DOHH2 (cell line): Measurements from ENCODE around the gene ARHGEF25.

Experiments used
- EZH2phosphoT487 ChIP-seq: fragments of 200-600 bp; sonication (generic); IDR thresholded peaks from 2 replicates; pipeline ENCODE4 v1.6.1; 2017; ENCODE audit warnings: borderline replicate concordance, mild to moderate bottlenecking, antibody characterized with exemption, low read length, moderate library complexity, mixed read lengths
- TF ChIP-seq, protein P1 (sequence below): fragments of 200-600 bp; sonication (generic); IDR thresholded peaks from one replicate; pipeline ENCODE4 v1.5.1; 2014; ENCODE audit warnings: antibody characterized with exemption, mild to moderate bottlenecking, low read depth, low read length; ENCODE audit not compliant: poor library complexity, severe bottlenecking

DNA sequence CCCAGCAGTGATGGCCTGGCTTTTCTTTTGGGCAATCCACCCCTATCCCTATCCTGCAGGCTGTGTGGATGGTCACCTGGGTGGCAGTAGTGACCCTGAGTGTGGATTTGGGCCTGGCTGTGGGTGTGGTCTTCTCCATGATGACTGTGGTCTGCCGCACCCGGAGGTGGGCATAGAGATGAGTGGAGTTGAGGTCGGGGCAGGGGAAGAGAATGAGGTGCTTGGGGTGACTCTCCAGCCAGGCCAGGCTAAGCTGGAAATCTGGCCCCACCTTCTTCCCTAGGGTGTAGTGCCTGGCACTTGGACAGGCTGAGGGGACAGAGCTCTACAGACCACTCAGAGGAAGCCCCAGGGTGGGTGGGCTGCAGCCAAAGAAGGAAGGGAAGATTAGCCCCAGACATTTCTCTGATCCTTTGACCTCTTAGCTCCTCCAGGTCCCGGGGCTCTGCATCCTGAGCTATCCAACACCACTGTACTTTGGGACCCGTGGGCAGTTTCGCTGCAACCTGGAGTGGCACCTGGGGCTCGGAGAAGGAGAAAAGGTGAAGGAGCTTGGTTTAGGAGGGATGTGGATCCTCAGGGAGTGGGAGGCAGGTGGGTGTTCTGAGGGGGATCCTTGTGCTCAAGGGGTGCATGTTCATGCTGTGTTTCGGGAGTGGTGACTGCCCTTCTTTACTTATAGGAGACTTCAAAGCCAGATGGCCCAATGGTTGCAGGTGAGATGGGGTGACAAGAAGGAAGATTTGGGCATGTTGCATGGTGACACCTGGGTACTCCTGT, 13.4 kb downstream of the ARHGEF25 start:
- TF ChIP-seq, protein P1, sequence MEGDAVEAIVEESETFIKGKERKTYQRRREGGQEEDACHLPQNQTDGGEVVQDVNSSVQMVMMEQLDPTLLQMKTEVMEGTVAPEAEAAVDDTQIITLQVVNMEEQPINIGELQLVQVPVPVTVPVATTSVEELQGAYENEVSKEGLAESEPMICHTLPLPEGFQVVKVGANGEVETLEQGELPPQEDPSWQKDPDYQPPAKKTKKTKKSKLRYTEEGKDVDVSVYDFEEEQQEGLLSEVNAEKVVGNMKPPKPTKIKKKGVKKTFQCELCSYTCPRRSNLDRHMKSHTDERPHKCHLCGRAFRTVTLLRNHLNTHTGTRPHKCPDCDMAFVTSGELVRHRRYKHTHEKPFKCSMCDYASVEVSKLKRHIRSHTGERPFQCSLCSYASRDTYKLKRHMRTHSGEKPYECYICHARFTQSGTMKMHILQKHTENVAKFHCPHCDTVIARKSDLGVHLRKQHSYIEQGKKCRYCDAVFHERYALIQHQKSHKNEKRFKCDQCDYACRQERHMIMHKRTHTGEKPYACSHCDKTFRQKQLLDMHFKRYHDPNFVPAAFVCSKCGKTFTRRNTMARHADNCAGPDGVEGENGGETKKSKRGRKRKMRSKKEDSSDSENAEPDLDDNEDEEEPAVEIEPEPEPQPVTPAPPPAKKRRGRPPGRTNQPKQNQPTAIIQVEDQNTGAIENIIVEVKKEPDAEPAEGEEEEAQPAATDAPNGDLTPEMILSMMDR, result no peak
- no peak for TF ChIP-seq EZH2phosphoT487
